Tongue (tissue), 2 donors: ENCODE results near the gene AKAP11. TPM values are rescaled to one million over a fixed set of nuclear protein-coding genes. Genes with fewer than 3 reads are reported as not detected.
A peak's percentile ranks its signal among the peaks of the same experiment; 100 is the strongest.
"Not testable (repeated sequence)": the region's sequence is repeated elsewhere in the genome, so short reads cannot be mapped to it uniquely, and the experiment has no call there.

Experiments used
- DNase-seq: peaks from one replicate; pipeline ENCODE4 v3.0.0-alpha.2; 2015
- total RNA-seq: library from RNA; depleted of rRNA; stranded (reverse); fragments of >200 nt; gene quantifications from one replicate; pipeline ENCODE4 v1.2.3, GENCODE V29; 2014

AKAP11 gene, protein sequence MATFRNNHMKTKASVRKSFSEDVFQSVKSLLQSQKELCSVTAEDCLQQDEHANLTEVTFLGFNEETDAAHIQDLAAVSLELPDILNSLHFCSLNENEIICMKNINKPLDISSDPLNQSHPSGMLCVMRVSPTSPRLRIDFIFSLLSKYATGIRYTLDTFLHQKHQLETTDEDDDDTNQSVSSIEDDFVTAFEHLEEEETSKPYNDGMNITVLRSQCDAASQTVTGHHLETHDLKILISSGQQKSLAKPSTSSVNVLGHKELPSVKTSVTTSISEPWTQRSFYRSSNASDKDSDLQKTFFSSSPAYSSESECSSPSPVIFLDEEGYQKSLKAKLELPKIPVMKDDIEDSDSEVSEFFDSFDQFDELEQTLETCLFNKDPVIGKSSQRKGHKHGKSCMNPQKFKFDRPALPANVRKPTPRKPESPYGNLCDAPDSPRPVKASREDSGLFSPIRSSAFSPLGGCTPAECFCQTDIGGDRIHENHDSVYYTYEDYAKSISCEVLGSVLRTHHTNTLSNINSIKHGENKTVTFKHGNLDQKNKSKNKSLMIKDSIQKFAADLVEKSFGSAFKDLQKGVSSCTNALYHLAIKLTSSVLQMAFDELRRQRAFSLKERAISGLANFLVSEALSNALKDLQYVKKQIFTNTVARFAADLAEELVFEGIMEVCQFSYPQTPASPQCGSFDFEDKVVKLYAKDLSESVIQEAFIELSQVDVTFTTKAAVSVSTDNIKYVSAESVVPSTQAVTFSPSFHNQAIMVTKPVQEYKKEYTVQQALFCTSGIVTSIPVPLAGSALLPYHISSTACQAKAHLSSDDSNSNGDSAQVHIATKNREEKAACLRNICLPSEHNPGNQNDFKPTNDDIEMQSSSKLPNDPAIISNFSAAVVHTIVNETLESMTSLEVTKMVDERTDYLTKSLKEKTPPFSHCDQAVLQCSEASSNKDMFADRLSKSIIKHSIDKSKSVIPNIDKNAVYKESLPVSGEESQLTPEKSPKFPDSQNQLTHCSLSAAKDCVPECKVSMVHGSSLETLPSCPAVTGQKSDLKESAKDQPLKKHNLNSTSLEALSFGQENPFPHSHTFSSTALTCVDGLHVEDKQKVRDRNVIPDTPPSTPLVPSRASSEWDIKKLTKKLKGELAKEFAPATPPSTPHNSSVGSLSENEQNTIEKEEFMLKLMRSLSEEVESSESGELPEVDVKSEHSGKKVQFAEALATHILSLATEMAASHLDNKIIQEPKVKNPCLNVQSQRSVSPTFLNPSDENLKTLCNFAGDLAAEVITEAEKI (N-terminal part only)
- total RNA-seq: 41.1 TPM

- DNase-seq: peak; percentile 83
These were observed at the start of gene AKAP11 for GRCh38 chr13:42272115-42272803. AKAP11 (plus strand) TSS chr13:42272152; CDS start chr13:42286349, 14,197 bp downstream.

DNA sequence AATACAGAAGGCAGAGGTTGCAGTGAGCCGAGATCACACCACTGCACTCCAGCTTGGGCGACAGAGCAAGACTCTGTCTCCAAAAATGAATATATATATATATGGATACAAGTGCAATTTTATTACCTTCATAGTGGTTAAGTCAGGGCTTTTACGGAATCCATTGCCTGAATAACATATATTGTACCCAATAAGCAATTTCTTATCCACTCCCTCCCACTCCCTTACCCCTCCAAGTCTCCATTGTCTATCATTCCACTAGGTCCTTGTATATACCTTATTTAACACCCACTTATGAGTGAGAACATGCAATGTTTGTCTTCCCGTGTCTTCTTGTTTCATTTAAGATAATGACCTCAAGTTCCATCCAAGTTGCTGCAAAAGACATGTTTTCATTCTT lies 48.3 kb upstream of the AKAP11 start:
- no peak for DNase-seq

DNA sequence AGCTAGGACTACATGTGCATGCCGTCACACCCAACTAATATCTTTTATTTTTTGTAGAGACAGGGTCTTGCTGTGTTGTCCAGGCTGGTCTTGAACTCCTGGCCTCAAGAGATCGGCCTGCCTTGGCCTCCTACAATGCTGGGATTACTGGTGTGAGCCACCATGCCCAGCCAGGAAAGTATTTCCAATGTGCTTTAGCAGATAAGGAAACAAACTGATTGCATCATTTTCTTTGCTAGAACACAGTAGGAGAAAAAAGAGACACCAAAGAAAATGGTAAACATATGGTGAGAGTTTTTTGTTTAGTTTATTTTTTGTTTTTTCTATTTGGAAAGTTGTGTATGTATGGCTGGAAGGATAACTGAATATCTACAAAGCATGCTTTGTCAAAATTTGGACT lies 46.9 kb upstream of the AKAP11 start:
- DNase-seq: no peak

GRCh38 chr13:42226759-42227158 lies 45.2 kb upstream of the AKAP11 start:
- not testable (repeated sequence) for DNase-seq

DNA sequence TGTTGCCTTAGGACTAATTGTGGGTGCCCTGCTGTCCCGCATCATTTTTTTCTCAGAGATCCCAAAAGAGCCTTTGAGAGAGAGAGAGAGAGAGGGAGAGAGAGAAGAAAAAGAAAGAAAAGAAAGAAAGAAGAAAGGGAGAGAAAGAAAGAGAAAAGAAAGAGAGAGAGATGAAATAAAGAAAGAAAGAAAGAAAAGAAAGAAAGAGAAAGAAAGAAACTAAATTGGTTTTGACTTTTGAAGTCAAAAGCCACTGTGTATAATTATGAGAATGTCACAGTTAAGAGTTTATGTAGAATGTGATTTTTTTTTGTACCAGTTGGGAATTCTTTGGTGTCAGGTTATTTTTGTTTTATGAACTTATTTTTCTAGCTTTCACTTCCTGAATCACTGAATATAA lies 43.4 kb upstream of the AKAP11 start:
- DNase-seq: no peak

DNA sequence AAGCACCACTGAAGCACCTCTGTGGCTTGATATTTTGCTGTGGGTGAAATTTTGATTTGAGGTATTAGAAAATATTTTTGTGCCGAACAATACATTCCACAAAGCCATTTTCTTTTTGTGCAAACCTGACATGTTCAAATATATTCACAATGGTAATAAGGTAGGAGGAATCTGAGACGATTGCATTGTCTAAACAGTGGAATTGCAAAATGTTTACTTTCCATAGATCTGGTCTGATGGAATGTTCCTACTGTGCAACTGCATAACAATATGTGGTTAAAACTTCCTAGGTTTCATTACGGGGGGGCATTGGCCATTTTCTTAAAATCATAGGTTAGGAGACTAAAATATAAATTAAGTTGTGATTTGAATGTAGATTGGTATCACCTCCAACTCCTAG lies 42.7 kb upstream of the AKAP11 start:
- DNase-seq: no peak

DNA sequence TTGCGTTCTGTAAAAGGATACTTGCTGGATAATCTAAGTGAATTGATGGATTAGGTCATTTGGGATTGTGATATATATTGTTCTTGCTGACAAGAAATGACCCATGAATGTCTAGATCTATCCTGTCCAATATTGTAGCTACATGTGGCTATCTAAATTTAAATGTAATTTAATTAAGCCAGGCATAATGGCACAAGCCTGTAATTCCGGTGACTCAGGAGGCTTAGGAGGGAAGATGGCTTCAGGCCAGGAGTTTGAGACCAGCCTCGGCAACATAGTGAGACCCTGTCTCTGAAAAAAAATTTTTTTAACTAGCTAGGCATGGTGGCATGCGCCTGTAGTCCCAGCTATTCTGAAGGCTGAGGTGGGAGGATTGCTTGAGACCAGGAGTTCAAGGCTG lies 39.3 kb upstream of the AKAP11 start:
- DNase-seq: no peak

DNA sequence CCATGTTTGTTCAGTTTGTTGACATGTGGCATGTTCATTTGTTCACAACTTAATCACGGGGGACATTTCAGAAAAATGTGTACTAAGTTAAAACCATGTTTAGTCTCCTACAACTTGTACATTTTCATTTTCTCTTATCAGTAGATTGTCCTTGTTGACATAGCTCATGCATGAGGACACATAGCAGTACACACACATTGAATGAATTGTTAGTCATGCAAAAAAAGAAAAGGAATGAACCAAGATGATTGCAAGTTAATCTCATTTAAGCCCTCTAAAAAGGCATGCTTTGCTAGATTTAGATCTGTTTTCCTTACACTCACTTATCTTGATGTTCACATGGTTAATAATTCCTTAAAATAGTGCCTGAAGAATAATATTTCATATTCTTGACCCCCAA lies 38.2 kb upstream of the AKAP11 start:
- DNase-seq: no peak

DNA sequence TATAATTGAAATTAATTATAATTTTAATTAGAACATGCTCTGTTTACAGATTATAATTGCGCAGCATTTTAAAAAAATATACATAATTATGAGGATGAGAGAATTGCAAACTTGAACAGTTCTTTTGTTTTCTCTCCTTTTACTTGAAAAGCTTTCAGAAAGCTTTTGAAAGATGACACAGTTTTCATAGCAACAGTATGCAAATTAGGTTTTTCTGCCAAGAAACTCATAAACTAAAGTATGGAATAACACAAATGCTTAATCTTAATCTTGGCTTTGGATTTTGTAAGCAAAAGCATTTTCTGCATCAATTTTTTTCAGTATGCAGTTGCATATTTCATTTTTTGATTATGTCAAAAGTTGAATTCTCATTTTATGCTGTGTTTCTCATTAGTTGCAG lies 32.8 kb upstream of the AKAP11 start:
- DNase-seq: peak; percentile 31

- no peak for DNase-seq
These were observed 32.3 kb upstream of the AKAP11 start for GRCh38 chr13:42239644-42240043.

GRCh38 chr13:42246541-42246940 lies 25.4 kb upstream of the AKAP11 start:
- no peak for DNase-seq

DNA sequence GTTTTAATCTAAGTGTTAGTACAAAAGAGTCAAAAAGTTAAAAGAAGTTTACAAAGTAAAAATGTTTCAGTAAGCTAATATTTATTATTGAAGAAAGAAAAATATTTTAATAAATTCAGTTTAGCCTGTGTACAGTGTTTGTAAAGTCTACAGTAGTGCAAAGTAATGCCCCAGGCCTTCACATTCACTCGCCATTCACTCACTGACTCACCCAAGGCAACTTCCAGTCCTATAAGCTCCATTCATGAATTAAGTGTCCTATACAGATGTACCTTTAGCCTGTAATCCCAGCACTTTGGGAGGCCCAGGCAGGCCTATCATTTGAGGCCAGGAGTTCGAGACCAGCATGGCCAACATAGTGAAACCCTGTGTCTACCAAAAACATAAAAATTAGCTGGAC lies 24.1 kb upstream of the AKAP11 start:
- DNase-seq: no peak

DNA sequence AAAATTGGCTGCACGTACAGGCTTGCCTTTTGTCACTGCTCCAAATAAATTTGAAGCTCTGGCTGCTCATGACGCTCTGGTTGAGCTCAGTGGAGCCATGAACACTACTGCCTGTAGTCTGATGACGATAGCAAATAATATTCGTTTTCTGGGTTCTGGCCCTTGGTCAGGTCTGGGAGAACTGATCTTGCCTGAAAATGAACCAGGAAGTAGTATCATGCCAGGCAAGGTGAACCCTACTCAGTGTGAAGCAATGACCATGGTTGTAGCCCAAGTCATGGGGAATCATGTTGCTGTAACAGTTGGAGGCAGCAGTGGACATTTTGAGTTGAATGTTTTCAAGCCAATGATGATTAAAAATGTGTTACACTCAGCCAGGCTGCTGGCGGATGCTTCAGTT lies 16.1 kb upstream of the AKAP11 start:
- no peak for DNase-seq

- DNase-seq: peak; percentile 17
These were observed 13.2 kb upstream of the AKAP11 start for GRCh38 chr13:42258747-42259146.

- DNase-seq: no peak
These were observed 12.4 kb upstream of the AKAP11 start for GRCh38 chr13:42259515-42259914.

GRCh38 chr13:42260903-42261654 lies 10.9 kb upstream of the AKAP11 start:
- DNase-seq: no peak

GRCh38 chr13:42266473-42266872 lies 5.5 kb upstream of the AKAP11 start:
- DNase-seq: peak; percentile 76

GRCh38 chr13:42270160-42270856 lies 1.6 kb upstream of the AKAP11 start:
- no peak for DNase-seq

DNA sequence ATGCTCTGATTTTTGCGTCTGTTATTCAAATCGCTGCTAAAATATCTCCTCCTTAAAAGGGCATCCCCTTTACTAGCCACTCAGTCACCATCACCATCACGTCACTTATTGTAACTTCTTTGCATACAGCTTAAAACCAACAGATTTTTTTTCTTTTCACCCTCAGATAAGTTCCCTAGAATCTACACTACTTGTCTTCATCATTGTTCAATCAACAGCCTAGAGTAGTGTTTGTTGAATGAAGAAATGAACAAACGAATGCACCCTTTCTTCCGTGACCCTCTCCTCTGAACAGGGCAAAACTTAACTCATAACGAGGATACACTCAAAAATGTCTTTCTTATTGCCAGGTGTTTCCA lies 1.1 kb upstream of the AKAP11 start:
- no peak for DNase-seq

GRCh38 chr13:42271337-42272114 lies 426 bp upstream of the AKAP11 start:
- peak; percentile 98 for DNase-seq
